Femur (tissue), 1 donor: ENCODE data around the gene ENKD1.

Source experiments
- DNase-seq: peaks from one replicate; pipeline ENCODE4 v3.0.0-alpha.2; 2017

The ENKD1 gene

DNA sequence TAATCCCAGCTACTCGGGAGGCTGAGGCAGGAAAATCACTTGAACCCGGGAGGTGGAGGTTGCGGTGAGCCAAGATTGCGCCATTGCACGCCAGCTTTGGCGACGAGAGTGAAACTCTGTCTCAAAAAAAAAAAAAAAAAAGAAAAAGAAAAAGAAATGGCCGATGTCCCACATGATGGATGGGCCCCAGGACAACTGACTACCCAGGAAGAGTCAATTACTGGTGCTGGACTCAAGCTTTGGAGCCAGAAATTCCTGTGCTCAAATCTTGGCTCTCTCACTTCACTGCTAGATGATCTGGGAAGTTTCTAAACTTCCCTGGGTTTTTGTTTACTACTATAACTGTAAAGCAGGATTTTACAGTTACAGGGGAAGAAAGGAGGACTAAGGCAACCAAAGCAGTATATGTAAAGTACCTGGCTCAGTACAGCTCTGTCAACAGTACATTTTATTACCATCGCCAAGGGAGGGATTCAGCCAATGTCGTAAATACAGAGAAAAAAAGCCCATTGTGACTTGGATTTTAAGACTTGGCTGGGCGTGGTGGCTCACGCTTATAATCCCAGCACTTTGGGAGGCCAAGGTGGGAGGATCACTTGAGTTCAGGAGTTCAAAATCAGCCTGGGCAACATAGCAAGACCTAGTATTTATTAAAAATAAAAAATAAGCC lies 11.9 kb upstream of the ENKD1 start:
- DNase-seq: no peak

DNA sequence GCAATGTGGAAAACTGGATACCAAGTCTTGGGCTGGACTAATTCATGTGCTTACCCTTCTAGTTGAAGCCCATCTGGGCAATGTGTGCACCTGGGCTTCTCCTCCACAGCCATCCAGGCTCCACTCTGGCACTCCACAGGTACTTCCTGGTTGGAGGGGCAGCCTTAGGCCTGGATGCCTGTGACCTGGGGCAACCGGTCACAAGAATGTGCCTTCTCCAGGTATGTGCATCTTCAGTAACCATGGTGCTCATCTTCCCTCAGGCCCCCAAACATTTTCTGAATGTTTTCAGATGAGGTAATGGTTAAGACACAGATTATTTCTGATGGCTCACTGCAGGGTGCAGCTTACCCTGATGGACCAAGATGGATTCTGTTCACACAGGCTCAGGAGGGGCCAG lies 11.2 kb upstream of the ENKD1 start:
- DNase-seq: no peak

DNA sequence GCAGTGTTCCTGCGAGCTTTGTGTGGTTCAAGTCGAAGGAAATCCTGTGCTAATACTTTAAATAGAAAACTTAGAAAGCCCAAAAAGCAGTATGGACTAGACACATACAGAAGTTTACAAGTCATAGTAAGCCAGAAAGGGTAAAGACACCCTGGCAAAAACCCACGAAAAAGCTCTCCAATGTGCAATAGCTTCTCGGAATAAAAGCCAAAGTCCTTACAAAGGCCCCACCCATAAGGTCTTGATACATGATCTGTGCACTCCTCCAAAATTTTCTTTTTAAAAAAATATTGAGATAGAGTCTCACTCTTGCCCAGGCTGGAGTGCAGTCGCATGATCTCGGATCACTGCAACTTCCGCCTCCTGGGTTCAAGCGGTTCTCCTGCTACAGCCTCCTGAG lies 10.4 kb upstream of the ENKD1 start:
- DNase-seq: no peak

DNA sequence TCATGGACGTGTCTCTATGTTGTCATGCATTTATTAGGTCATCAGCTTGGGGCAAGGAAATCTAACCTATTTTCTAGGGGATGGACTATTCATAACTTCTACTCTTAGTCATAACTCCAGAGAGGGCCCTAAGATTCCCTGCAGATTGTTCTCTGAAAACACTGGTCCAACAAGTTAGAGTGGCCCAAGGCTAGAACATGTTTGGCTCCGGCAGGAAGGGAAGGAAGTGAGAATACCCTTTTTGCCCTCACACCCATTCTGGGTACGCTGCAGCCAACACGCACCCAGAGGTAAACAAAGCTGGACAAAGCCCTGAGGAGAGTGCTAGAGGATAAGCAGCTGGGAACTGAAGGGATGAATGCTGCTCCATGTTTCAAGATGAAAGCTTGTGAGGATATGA lies 10.0 kb upstream of the ENKD1 start:
- no peak for DNase-seq

DNA sequence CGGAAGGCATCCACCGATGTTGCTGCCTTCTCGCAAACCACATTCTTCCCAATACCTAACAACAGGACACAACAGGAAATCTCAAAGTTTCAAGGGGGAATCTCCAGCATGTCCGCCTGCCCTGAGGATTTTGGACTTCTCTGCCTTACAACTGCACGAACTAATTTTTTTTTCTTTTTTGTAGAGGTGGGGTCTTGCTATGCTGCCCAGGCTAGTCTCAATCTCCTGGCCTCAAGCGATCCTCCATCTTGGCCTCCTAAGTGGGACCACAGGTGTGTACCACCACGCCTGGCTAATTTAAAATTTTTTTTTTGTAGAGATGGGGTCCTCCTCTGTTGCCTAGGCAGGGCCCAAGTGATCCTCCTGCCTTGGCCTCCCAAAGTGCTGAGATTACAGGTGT lies 9.4 kb upstream of the ENKD1 start:
- no peak for DNase-seq

DNA sequence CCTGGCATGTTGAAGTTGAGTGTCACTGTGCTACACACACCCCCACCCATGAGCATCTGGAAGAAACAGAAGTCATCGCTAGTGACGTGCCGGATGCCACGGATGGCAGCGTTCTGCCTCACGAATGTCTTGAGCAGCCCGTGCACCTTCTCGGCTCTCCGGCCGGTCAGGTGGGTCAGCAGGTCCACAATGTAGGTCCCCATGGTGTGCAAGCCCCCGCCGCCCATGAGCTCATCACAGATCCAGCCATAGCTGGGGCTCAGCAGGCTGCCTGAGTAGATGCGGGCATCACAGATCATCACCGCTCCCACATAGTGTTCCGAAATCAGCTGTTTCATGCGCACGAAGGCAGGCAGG lies 9.0 kb upstream of the ENKD1 start:
- DNase-seq: no peak

DNA sequence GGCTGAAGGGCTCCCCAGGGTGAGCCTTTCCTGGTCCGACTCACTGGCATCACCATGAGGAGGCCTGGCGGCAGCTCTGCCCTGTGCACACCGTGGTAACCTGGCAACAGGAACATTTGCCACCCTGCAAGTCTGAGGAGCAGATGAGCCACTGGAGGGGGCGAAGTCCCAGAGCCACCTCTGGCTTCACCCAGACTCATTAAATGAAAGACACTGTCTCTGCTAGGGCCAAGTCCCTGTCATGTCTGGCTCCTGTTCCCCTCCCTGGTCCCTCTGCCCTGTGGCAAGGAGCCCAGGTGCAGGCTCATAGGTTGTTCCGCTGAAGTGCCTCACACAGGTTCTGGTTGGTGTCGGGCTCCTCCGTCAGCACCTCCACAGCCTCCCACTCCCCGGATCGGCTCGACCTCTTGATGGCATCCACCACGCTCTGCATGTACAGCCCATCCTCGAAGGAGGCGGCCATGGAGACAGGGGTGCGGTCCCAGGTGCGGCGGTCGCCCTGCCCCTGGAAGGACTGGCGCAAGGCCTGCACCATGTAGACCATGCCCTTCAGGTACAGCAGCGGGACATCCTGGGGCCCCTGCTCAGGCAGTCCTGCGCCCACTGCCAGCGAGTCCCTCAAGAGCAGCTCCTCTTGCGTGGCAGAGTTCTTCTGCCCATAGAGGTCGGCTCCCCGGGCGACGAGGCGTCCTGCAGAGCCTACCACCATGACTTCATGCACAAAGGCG lies 8.5 kb upstream of the ENKD1 start:
- no peak for DNase-seq

DNA sequence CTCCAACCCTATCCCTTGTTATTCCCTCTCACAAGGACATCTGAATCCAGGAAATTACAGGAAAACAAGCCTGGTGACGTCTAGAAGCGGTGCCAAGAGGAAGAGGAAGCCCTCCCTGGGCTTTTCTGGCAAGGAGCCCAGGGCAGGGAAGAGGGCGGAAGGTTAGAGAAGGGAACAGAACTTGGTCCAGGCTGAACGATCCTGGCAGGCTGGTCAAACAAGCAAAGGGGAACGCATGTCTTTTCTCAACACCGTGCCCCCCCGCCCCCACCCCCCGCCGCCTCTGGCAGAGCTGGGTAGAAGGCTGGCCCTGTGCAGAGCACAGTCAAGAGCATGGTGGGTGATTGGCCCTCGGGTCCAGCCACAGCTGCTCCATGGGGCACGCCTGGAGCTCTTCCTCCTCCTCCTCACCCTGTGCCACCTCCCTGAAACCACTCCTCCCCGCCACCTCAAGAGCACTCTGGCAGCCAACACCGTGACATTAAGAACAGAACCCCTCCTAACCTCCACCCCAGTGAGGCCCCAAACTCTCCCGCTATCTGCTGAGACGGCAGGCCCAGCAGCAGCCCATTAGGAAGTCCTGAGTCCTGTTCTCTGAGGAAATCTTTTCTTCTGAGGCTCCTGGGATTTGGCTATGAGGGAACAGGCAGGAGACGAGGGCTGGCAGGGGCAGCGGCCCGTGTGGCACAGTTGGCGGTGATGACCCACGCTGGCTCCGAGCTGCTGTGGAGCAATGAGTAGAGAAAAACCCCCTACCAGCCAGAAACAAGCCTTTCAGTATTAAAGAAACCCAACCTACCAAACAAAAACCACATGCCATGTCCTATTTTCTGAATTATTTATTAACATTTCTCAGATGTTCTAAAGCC lies 7.4 kb upstream of the ENKD1 start:
- peak; percentile 65 for DNase-seq

DNA sequence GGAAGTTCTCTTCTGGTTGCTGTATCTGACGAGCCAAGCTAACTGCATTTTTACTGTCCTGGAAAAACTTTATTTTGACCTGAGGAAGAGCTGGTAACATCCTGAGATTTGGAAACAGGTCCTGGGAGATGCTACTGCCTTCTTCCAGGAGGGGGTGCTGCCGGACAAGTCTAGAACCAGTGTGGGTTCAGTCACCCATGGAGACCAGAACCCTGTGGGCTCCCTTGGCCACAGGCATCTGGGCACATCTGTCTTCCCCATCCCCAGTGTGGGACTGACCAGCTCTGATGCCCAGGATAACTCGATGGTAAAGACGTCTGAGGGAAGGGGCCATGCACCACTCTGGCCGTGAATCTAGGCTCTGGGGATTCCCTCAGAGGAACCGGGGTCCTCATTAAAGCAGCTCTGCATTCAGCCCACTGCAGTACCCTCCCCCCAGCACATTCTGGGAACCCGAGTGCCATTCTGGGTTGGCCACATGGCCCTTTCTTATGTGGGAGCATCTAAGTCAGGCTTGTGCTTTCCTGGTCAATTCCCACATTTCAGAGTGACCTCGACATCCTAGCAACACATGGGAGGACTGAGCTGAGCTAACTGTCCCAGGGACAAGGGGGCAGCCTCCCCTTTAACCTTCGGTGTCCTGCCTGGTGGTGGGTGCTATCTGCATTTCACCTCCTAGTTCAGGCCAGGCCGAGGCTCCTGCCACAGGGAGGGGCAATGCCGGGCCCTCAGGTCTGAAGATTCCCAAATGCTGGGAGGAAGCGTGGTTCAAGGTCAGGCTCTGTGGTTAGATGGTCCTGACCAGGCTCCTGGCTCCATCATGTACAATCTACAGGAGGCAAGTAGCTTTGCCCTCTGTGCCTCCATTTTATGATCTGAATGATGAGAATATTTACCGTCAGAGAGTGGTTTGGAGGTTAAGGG lies 6.5 kb upstream of the ENKD1 start:
- peak; percentile 75 for DNase-seq

DNA sequence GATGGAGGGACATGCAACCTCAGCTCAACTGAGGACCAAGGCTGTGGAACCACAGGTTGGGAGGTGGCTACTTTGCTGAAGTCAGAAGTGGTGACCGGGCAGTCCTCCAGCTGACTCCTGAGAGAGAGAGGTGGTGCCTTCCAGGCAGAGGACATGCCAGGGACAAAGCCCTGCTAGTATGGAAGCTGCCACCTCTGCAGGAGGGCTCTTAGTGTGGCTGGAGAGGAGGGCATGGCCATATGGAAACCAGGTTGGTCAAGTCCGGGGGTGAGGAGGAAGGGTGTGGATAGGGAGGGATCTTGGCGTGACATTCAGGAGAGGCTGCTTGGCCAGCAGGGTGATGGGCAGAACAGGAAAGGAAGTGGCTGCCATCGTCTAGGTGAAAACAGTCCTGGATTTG lies 5.8 kb upstream of the ENKD1 start:
- DNase-seq: no peak

DNA sequence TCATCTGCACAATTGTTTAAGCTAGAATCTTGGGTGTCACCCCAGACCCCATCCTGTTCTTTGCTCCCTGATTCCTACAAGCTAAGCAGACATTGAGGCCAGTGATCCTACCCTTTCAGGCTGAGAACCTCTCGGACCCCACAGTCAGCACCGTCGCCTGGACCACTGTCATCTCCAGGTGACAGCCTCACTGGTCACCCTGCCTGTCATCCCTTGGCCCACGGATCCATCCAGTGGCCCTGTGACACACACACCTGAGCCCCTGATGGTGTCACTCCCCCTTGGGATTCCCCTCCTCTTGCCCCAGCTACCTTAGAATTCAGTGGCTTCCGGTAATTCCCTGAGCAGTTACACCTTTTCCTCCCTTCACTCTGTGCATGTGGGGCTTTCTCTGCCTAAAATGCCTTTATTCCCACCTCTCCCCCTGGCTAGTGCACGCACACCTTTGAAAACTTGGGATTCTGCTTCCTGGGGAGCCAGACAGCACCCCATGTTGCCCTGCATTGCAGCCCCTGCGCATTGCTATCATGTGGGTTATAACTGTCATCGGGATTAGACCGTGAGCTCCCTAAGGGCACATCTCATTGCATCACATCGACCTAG lies 3.0 kb upstream of the ENKD1 start:
- no peak for DNase-seq

DNA sequence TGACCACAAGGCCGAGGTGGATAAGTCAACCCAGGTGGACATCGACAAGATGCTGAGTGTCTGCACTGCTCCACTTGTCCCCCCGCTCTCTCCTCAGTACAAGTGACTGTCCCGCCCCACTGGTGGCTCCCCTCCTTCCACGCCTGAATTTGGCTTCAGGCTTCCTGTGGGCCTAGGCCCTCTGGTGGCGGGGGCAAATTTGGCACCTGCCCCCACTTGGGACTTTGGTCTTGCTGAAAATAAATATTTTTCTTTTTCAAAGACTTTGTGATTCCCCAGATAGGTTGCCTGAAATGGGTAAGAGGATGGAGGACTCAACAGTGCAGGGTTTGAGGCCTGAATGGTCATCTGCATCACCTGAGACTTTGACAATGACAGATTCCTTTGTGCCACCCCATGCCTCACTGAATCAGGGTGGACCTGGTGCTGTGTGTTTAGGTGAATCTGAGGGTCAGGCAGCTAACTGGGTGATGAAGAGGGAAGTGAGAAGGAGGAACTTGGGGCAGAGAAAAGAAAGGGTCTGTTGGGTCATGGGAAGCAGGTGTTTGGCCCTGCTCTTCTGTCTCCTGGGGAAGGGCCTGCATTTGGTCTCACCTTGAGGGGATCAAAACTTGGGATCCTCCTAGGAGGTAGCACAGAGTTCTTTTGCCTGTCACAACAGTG lies 2.1 kb upstream of the ENKD1 start:
- peak; percentile 38 for DNase-seq

DNA sequence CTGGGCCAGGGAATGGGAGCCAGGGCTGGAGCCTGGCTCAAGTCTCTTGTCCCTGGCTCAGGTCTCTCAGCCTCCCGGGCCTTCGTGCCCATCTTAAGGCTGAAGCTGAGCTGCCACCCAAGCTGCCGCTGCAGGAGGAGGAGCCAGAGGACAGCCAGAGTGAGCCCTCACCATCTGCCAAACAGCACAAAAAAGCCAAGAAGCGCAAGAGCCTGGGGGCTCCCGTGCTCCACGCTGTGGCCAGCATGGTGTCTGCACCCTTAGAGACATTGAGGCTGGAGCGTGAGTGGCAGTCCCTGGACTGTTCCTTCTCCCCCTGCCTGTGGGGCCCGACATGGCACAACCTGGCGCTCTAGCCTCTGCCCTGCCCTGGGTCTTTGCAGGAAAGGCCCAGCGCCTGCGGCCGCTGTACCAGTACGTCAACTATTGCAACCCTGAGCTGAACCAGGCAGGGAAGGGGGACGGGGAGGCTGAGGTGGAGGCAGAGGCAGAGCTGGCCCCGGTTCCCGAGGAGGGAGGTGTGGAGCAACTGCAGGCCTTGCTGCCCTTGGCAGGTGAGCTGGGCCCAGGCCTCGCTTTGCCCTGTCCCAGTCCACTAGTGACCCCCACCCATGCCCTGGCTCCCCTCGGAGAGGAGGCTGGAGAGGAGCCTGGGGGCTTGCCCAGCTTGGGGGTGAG lies 1.4 kb upstream of the ENKD1 start:
- DNase-seq: peak; percentile 93

DNA sequence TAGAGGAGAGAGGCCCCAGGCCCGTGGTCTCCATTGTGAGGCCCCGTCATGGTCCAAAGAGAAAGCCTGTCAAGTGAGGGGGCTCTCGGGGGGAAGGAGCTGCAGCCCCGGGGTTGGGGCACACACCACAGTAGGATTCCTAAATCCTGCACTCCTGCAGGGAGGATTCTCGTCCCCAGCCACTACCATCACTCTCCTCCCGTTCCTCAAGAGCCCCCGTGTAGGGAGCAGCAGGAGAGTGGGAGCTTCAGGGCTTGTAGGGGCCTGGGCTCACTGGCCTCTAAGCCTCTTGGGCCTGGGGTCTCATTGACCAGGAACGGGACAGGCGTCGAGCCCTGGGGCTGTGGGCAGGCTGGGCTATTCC lies 885 bp upstream of the ENKD1 start:
- no peak for DNase-seq

DNA sequence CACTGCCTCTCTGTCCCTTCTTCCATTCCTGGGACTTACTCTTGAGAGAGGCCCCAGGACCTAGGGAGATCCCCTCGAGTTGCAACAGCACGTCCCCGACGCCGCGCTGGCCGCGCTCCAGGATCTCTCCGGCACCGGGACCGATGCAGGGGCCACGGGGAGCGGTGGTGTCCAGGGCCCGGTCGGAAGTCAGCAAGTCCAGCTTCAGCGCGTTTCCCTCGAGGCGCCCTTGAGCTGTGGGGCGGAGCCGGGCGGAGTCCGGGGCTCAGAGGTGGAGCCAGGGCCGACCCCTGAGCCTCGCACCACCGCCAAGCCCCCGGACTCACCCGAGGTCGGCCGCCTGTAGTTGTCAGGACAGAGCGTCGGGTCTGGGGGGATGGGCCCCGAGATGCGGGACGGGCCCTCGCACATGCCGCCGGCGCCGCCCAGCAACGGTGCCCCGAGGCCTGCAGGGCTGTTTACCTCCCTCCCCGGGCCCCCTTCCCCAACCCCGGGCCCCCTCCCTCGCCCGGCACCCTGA lies 458 bp downstream of the ENKD1 start:
- no peak for DNase-seq

DNA sequence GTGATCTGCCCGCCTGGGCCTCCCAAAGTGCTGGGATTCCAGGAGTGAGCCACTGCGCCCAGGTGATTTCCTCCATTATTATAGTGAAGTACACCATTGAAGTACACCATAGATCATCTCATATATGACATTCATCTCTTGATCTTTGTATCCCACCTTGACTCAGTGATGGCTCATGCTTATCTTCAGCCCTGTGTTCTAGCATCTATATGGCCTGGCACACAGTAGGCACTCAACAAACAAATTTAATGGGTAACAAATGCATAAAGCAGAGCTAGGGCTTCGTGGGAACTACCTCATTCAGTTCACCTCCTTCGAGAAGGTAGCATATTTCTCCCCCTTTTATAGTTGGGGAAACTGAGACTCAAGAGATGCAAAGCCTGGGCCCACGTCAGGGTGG lies 952 bp downstream of the ENKD1 start:
- DNase-seq: no peak

DNA sequence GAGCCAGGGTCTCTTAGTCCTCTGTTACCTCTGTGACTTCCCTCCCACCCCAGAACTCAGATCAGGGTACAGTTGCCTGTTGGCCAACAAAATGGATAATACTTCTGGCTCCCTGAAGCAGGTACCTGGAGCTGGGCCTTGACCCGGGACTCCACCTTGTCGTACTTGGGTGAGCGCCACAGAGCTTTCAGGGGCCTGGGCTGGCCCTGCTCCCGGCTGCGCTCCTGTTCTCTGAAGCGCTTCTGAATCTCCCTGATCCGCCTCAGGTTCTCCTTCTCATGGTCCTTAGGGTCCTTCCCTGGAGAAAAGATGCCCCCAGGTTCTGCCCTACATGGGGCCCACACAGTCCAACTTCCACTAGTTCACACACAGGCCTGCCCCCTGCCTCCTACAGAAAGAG lies 1.7 kb downstream of the ENKD1 start:
- DNase-seq: no peak

DNA sequence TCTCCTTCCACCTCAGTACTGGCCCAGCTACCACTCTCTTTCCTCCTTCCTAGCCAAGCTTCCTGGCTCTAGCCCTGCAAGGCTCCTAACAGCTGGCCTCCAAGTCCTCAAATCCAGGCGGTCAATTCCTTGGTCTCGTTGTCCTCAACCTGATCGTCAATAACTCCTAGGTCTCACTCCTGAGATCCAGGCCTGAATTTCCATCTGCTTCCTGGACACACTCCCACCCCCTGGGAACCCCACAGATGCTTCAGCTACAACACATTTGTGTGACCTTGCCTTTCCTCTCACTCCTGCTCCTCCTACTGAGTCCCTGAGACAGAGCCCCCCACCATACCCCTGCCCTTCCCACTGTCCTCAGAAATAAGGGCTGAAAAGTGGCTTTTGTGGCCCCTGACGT lies 2.3 kb downstream of the ENKD1 start:
- DNase-seq: no peak

DNA sequence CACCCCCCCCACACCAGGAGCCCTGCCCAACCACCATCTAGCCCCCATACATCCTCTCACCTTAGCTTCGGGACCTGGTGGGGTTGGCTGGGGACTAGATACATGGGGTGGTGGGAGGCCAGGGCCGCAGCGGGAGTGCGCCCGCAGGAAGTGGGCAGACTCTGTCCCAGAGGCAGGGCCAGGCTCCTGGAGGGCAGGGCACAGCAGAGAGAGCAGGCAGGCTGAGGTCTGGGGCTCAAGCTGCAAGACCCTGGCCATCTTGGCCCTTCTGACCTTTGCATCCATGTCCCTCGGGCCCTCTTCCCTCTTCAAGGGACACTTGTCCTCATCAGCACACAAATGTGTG lies 2.7 kb downstream of the ENKD1 start:
- DNase-seq: peak; percentile 18

DNA sequence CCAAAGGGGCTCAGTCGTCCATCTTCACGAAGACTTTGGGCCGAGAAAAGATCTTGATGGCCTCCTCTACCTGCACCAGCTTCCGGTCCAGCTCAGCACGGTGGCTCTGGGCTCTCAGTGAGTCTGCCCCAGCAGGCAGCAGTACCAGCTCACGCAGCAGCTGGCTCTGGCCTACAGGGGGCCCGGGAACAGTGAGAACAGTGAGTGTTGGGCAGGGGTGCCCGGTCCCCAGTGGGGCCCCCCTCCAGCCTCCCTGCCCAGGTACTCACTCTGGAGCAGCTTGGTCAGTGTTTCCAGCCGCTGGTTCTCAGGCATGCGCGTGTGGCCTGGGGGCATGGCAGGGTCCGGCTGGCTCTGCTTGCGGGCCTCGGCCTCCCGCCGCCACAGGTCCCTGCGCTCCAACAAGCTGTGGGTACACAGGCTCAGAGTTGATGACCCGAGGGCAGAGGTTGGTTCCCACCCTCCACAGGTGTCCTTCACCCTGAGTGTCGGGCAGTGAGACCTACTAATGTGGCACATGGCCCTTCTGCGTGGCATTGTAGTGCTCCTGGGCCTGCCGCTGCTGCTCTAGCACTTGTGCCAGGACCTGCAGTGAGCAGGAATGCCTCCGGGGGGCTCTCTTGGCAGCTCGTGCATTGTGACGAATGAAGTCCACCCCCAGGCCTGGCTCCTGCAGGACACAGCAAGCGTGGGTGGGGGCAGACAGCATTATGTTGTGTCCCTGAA lies 3.2 kb downstream of the ENKD1 start:
- peak; percentile 44 for DNase-seq

DNA sequence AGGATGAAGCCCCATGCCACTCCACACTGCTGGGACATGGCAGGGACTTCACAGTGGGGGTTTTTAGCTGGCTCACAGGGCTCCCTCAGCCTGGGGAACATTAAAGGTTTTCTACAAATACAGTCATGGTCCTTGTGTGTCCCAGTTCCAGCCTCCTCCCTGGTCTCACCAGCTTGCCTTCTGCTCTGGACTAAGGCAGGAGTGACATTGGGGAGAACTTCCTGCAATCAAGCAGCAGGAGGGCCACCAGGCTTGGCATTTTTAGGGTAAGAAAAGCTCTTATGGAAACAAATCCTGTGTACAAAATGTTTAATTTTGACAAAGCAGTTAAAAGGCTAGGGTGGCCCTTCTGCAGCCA lies 3.9 kb downstream of the ENKD1 start:
- DNase-seq: no peak
